Activated T-helper 2 cell treated with anti-CD3 and anti-CD28 coated beads, Interferon-gamma antibody, Interleukin-2, Interleukin-4, amounts not matched to agents 10 μg/mL and 5 μg/mL and 100 μg/mL, durations not matched to agents 14 hours and 24 hours and 36 hours (primary cell): ENCODE measurements around the gene DCUN1D3. TPM values are rescaled to one million over a fixed set of nuclear protein-coding genes. Genes with fewer than 3 reads are reported as not detected.
"Not testable (repeated sequence)": the region's sequence is repeated elsewhere in the genome, so short reads cannot be mapped to it uniquely, and the experiment has no call there.

Source experiments
- DNase-seq: peaks from one replicate; pipeline ENCODE4 v3.0.0; 2021; ENCODE audit warnings: low spot score
- H3K27ac Mint-ChIP-seq: one replicate; pipeline ENCODE4 v1.8.0; 2021; ENCODE audit warnings: mixed read lengths
- H3K27me3 Mint-ChIP-seq: one replicate; pipeline ENCODE4 v1.8.0; 2021; ENCODE audit warnings: low read depth, mixed read lengths
- H3K36me3 Mint-ChIP-seq: one replicate; pipeline ENCODE4 v1.8.0; 2021; ENCODE audit warnings: low read depth, mixed read lengths
- H3K4me1 Mint-ChIP-seq: one replicate; pipeline ENCODE4 v1.8.0; 2021; ENCODE audit warnings: low read depth, mixed read lengths
- H3K4me3 Mint-ChIP-seq: one replicate; pipeline ENCODE4 v1.8.0; 2021; ENCODE audit warnings: low read depth, mild to moderate bottlenecking, moderate library complexity, mixed read lengths
- H3K9me3 Mint-ChIP-seq: one replicate; pipeline ENCODE4 v1.8.0; 2021; ENCODE audit warnings: mixed read lengths
- intact Hi-C: fragments of 100-400 bp; cut with micrococcal nuclease; formaldehyde crosslinking; loops from one replicate; pipeline ENCODE4 v1.15.1; 2023
- total RNA-seq: library from RNA; stranded (reverse); gene quantifications from 2 replicates; pipeline ENCODE4 v1.2.3, GENCODE V29; 2022

DCUN1D3 gene
- total RNA-seq, 1 donor from 2014 or later, result 17.4 TPM

DNA sequence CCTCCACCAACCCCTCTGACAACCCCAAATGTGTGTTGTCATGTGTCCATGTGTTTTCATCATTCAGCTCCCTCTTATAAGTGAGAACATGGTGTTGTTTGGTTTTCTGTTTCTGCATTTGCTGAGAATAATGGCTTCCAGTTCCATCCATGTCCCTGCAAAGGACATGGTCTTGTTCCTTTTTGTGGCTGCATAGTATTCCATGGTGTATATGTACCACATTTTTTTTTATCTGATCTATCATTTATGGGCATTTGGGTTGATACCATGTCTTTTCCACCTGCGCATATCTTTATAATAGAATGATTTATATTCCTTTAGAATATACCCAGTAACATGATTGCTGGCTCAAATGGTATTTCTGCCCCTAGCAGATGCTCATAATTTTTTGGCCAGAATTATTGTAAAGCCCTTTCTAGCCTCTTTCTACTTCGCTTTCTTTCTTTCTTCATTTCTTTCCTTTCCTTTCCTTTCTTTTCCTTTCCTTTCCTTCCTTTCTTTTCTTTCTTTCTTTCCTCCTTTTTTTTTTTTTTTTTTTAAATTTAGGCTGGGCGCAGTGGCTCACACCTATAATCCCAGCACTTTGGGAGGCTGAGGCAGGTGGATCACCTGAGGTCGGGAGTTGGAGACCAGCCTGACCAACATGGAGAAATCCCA is 81.1 kb downstream of the DCUN1D3 start:
- Mint-ChIP-seq H3K4me3 (no peak overlapping the region), H3K36me3 (peaks cover 63% of the 10 kb centered on the region), H3K27me3 (no peaks in the 10 kb centered on the region), H3K9me3 (no peaks in the 10 kb centered on the region), H3K27ac (no peak overlapping the region), H3K4me1 (peaks cover 25% of the 10 kb centered on the region)
- intact Hi-C loops, result no loop called here
- DNase-seq, result no peak

DNA sequence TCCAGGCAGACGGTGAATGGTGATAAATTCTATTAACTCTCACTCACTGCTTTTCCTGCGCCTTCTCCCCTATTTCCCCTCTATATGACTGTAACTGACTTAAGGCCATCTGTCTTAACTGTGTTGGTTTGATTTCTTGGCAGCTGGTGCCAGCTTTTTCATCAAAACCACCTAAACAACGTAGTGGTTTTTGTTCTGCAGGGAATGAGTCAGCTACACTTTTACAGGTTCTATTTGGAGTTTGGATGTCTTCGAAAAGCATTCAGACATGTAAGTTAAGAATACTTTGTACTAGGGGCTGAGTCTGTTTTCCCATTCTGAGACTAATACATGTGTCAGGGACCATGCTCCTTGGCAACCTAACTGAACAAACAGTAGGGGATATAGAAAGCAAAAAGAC is 85.4 kb downstream of the DCUN1D3 start:
- H3K27me3 Mint-ChIP-seq, result no peaks in the 10 kb centered on the region
- no peak overlapping the region for H3K4me3 Mint-ChIP-seq
- H3K36me3 Mint-ChIP-seq, result peaks cover 56% of the 10 kb centered on the region
- no peaks in the 10 kb centered on the region for H3K9me3 Mint-ChIP-seq
- H3K4me1 Mint-ChIP-seq, result peaks cover 16% of the 10 kb centered on the region
- no peak overlapping the region for H3K27ac Mint-ChIP-seq
- intact Hi-C loops, result no loop called here
- no peak for DNase-seq

DNA sequence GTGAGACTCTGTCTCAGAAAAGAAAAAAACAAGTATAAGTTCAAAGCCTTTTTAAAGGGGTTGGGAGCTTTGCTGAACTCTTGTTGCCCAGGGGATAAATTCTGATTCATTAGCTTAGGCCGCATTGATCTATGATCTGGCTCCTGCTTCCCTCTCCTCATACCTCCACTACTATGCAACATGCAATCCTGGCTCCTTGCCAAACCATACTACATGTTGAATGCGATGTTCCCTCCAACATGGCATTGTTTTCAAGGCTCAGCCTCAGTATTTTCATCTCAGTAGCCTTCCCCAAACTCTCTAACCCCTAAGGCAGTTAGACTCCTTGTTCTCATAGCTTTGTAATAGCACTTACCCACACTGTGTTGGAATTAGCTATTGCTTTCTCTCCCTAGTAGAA is 87.6 kb downstream of the DCUN1D3 start:
- Mint-ChIP-seq H3K4me3 (no peak overlapping the region), H3K9me3 (no peaks in the 10 kb centered on the region), H3K27me3 (no peaks in the 10 kb centered on the region), H3K36me3 (peaks cover 54% of the 10 kb centered on the region), H3K4me1 (peaks cover 25% of the 10 kb centered on the region), H3K27ac (no peak overlapping the region)
- no peak for DNase-seq
- intact Hi-C loops, result no loop called here

DNA sequence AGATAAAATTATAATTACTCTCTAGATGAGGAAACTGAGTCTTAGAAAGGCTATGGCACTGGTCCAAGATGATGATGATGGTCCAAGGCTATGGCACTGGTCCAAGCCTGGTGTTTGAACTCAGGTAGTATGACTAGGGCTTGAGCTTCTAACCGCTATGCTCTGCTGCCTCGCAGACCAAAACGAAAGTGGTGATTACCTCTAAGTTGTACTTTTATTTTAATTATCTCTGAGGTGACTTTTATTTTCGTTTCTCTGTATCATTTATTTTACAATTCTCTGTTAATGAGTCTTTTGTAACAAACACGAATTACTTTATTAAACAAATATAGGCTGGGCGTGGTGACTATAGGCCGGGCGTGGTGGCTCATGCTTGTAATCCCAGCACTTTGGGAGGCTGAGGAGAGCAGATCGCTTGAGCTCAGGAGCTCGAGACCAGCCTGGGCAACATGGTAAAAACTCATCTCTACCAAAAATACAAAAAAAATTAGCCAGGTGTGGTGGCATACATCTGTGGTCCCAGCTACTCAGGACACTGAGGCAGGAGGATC is 88.2 kb downstream of the DCUN1D3 start:
- peaks cover 51% of the 10 kb centered on the region for H3K36me3 Mint-ChIP-seq
- peaks cover 25% of the 10 kb centered on the region for H3K4me1 Mint-ChIP-seq
- no peak overlapping the region for H3K4me3 Mint-ChIP-seq
- DNase-seq, result no peak
- no peaks in the 10 kb centered on the region for H3K27me3 Mint-ChIP-seq
- no peaks in the 10 kb centered on the region for H3K9me3 Mint-ChIP-seq
- intact Hi-C loops, result no loop called here
- H3K27ac Mint-ChIP-seq, result no peak overlapping the region

DNA sequence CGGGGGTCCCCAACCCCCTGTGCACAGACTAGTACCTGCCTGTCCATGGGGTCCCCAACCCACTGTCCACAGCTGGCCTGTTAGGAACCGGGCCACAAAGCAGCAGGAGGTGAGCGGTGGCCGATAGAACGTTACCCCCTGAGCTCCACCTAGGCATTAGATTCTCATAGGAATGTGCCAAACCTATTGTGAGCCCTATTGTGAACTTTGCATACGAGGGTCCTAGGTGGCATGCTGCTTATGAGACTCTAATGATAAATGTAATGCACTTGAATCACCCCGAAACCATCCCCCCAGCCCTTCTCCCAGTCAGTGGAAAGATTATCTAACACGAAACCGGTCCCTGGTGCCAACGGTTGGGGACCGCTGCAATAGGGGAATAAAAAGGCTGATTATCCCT is 92.3 kb downstream of the DCUN1D3 start:
- intact Hi-C loops, result loop anchor here (2.0 to 5.0 kb wide), 2 partner anchors 67 to 104 kb away; partner anchors contain the start of gene THUMPD1
- Mint-ChIP-seq H3K4me3 (peak overlapping the region; percentile 97), H3K27me3 (no peaks in the 10 kb centered on the region), H3K9me3 (no peaks in the 10 kb centered on the region), H3K27ac (peak overlapping the region; percentile 91), H3K36me3 (peaks cover 20% of the 10 kb centered on the region), H3K4me1 (peaks cover 30% of the 10 kb centered on the region)
- no peak for DNase-seq

DNA sequence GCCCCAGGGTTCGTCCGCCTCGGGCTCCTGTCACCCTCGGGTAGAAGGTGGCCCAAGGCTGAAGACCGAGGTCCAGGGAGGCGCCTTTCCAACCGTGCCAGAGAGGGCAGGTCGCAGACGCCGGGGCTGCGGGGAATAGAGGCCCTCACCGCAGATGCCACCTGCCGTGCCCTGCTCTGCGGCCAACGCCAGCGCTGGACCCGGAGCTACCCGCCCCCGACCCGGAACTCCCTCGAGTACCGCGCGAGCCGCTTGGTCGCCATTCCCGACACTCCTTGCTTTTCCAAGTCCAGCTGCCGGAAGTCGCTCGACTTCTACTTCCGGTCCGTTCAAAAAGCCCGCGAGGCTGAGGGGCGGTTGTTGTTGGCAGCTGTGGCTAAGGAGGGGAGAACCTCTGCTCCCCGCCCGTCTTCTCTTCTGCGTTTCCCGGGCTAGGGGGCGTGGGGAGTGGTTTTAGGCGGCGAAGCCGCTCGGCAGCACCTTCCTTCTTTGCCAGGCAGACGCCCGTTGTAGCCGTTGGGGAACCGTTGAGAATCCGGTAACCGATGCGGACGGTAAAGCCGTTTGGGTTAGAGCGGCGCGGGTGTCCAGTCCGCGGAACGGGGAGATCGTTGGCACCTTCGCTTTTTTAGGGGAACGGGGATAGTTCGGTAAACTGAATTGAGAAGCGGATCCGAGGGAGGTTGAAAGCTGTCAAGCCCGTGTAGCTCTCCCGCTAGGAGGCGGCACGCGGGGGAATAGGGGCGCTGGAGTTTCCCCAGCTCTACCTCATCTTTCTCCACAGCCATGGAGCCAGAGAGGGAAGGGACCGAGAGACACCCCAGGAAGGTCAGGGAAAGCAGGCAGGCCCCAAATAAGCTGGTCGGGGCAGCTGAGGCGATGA is 93.7 kb downstream of the DCUN1D3 start, which contains the start of the genes ERI2 and REXO5:
Gene ERI2 (minus strand): TSS at position 305 of the 883 bp plus-strand sequence. CDS start 42 bp downstream, at position 263.
Gene REXO5 (plus strand): TSS at position 360 of the 883 bp plus-strand sequence. CDS start 427 bp downstream, at position 787.
- H3K36me3 Mint-ChIP-seq, result peaks cover 15% of the 10 kb centered on the region
- H3K27ac Mint-ChIP-seq, result peak within 1 kb of the TSS; percentile 91
- H3K27me3 Mint-ChIP-seq, result no peaks in the 10 kb centered on the region
- H3K4me3 Mint-ChIP-seq, result peak within 1 kb of the TSS; percentile 97
- intact Hi-C loops, result loop anchor here (2.0 to 5.0 kb wide), 2 partner anchors 66 to 106 kb away; partner anchors contain the start of gene THUMPD1
- H3K9me3 Mint-ChIP-seq, result no peaks in the 10 kb centered on the region
- peak; percentile 73 for DNase-seq
- H3K4me1 Mint-ChIP-seq, result peaks cover 28% of the 10 kb centered on the region

DNA sequence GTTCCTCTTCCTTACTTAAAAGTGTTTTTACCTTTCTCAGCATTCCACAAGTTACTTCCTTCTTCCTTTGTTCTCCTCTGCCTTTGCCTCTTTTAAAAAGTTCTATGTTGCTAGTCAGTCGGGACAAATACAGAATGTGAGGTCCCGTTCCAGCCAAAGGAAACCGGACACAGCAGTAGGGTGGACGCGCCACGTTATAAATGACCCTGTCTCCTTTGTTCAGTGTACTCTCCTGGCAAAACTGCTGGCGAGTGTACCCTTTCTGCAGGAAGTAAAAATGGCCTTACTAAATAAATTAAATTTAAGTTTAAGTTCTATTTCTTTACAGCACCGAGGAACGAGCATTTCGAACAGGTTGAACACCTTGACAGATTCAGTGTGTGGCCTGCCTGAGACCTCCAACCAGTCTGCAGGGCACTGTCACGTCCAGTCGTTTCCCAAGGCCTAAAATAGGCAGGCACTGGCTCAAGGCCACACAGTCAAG is 94.4 kb downstream of the DCUN1D3 start:
- Mint-ChIP-seq H3K4me1 (peaks cover 23% of the 10 kb centered on the region), H3K27ac (peak overlapping the region; percentile 77), H3K36me3 (peaks cover 14% of the 10 kb centered on the region), H3K4me3 (peak overlapping the region; percentile 97)
- not testable (repeated sequence) for H3K27me3 Mint-ChIP-seq, H3K9me3 Mint-ChIP-seq, DNase-seq
- intact Hi-C loops, result loop anchor here (2.0 to 5.0 kb wide), 2 partner anchors 65 to 107 kb away; partner anchors contain the start of gene THUMPD1

Other genes with a start within 250 kb of the DCUN1D3 start
- gene ACSM1, start 202.7 kb downstream of the DCUN1D3 start, total RNA-seq, result 1.6 and 1.7 TPM in 2 replicates
- 46.3 and 47.7 TPM in 2 replicates for gene THUMPD1, start 158.5 kb downstream of the DCUN1D3 start, total RNA-seq
- 3.9 and 5.5 TPM in 2 replicates for gene ACSM3, start 136.3 kb downstream of the DCUN1D3 start, total RNA-seq
- gene ERI2, start 93.9 kb downstream of the DCUN1D3 start, total RNA-seq, result 13.2 and 14.4 TPM in 2 replicates
- 11.4 and 11.8 TPM in 2 replicates for gene REXO5, start 93.8 kb downstream of the DCUN1D3 start, total RNA-seq
- gene LYRM1, start 413 bp upstream of the DCUN1D3 start, total RNA-seq, result 30.5 and 34.7 TPM in 2 replicates